GM12878 (cell line): ENCODE results near the gene BLOC1S2. TPM values are rescaled to one million over a fixed set of nuclear protein-coding genes. Genes with fewer than 3 reads are reported as not detected.

ENCODE experiments used
- ATAC-seq: fragments of 200-7000 bp; cut with Tn5 transposase; 3 replicates; pipeline ENCODE4 v1.9.1; 2020; ENCODE audit warnings: mild to moderate bottlenecking, moderate library complexity
- BruUV-seq: library from RNA; stranded (reverse); fragments of 400-500 nt; replicated peaks from 2 replicates; lab custom pipeline; 2021; lab: Mats Ljungman, UMichigan
- CTCF ChIA-PET: fragments of 300-600 bp; sonication (Branson Sonifier 250); formaldehyde crosslinking; extraction: SDS; loops from one replicate; lab custom pipeline; 2021; ENCODE audit warnings: inconsistent platforms; lab: Yijun Ruan, JAX
- POLR2A ChIA-PET: fragments of 350-600 bp; formaldehyde crosslinking; extraction: SDS; loops from one replicate; lab custom pipeline; 2021; ENCODE audit warnings: inconsistent platforms; lab: Charles Lee
- RAD21 ChIA-PET: fragments of 300-600 bp; sonication (Branson Sonifier 250); formaldehyde crosslinking; loops from one replicate; lab custom pipeline; 2023; ENCODE audit warnings: antibody characterized with exemption; ENCODE audit not compliant: unreplicated experiment; lab: Charles Lee
- SMC1A ChIA-PET: fragments of 300-600 bp; sonication (Branson Sonifier 250); formaldehyde crosslinking; loops from one replicate; lab custom pipeline; 2023; ENCODE audit not compliant: unreplicated experiment, uncharacterized antibody; lab: Charles Lee
- DNase-seq: peaks from one replicate; pipeline ENCODE4 v3.0.0-alpha.2; 2011; ENCODE audit warnings: low read depth, low spot score
- FAIRE-seq: peaks from 3 replicates; lab custom pipeline; 2011; peaks lifted over from hg19 to GRCh38; lab: Jason Lieb, UNC
- H2AFZ ChIP-seq: 2 replicates; pipeline ENCODE4 v1.6.0; 2011; ENCODE audit warnings: low read depth, low read length, control low read depth; ENCODE audit not compliant: control insufficient read depth
- H3K27ac ChIP-seq: 2 replicates; pipeline ENCODE4 v1.5.1; 2011; ENCODE audit warnings: control low read depth; ENCODE audit not compliant: control insufficient read depth, insufficient read depth
- H3K27me3 ChIP-seq, 2 experiments: replicated peaks in 1 of 2; 2 replicates each; pipeline versions ENCODE4 v1.6.0 to v1.6.1; 2011; ENCODE audit warnings: low read length in 1 of 2; ENCODE audit not compliant: control insufficient read depth in 2 of 2, insufficient read depth in 2 of 2
- H3K36me3 ChIP-seq, 2 experiments: 2 replicates each; pipeline ENCODE4 v1.5.1; 2011; ENCODE audit warnings: low read length in 1 of 2; ENCODE audit not compliant: control insufficient read depth in 2 of 2, insufficient read depth in 2 of 2
- H3K4me1 ChIP-seq: 2 replicates; pipeline ENCODE4 v1.6.1; 2011; ENCODE audit warnings: mild to moderate bottlenecking, low read length, moderate library complexity, mixed read lengths; ENCODE audit not compliant: control insufficient read depth, insufficient read depth
- H3K4me2 ChIP-seq: 2 replicates; pipeline ENCODE4 v1.6.0; 2011; ENCODE audit warnings: control low read depth; ENCODE audit not compliant: control insufficient read depth, insufficient read depth
- H3K4me3 ChIP-seq: fragments of 200-600 bp; sonication (generic); 2 replicates; pipeline ENCODE4 v1.5.1; 2016
- H3K79me2 ChIP-seq: 2 replicates; pipeline ENCODE4 v1.6.0; 2011; ENCODE audit warnings: low read length; ENCODE audit not compliant: control insufficient read depth, insufficient read depth
- H3K9ac ChIP-seq: 2 replicates; pipeline ENCODE4 v1.8.0; 2011; ENCODE audit warnings: low read length, control low read depth, mixed read lengths; ENCODE audit not compliant: control insufficient read depth, insufficient read depth
- H3K9me3 ChIP-seq: replicated peaks from 3 replicates; pipeline ENCODE4 v1.5.1; 2011; ENCODE audit warnings: mild to moderate bottlenecking, low read length; ENCODE audit not compliant: control insufficient read depth, insufficient read depth
- H4K20me1 ChIP-seq: 2 replicates; pipeline ENCODE4 v1.6.0; 2011; ENCODE audit not compliant: control insufficient read depth, insufficient read depth
- ATF2 ChIP-seq: IDR thresholded peaks from 2 replicates; pipeline ENCODE4 v1.6.1; 2012; ENCODE audit warnings: low read length, inconsistent platforms
- BRCA1 ChIP-seq: IDR thresholded peaks from 2 replicates; pipeline ENCODE4 v1.6.1; 2011; ENCODE audit warnings: low read depth, low read length, improper control_type of control experiment
- CBFB ChIP-seq: IDR thresholded peaks from 2 replicates; pipeline ENCODE4 v1.6.1; 2016; ENCODE audit warnings: antibody characterized with exemption, low read depth
- EP300 ChIP-seq, 2 experiments: fragments of 150-350 bp in 1 of 2; IDR thresholded peaks; 2 replicates each; pipeline ENCODE4 v1.6.1; 2011 to 2012; ENCODE audit warnings: low read depth in 2 of 2, low read length in 2 of 2, borderline replicate concordance in 1 of 2, improper control_type of control experiment in 1 of 2, inconsistent platforms in 1 of 2; ENCODE audit not compliant: control insufficient read depth in 1 of 2
- ETV6 ChIP-seq, 2 experiments: fragments of 450-650 bp in 1 of 2; IDR thresholded peaks in 1 of 2; conservative IDR thresholded peaks in 1 of 2; 2 replicates each; pipeline ENCODE4 v1.6.1; 2014; ENCODE audit warnings: antibody characterized with exemption in 1 of 2, borderline replicate concordance in 1 of 2, low read depth in 1 of 2, mild to moderate bottlenecking in 1 of 2, moderate library complexity in 1 of 2
- FOXK2 ChIP-seq: fragments of 450-650 bp; IDR thresholded peaks from 2 replicates; pipeline ENCODE4 v1.6.1; 2017; ENCODE audit warnings: mild to moderate bottlenecking, moderate library complexity
- FOXM1 ChIP-seq: IDR thresholded peaks from 2 replicates; pipeline ENCODE4 v1.6.1; 2012; ENCODE audit warnings: low read depth, mild to moderate bottlenecking, inconsistent platforms, low read length, moderate library complexity
- IKZF1 ChIP-seq: fragments of 450-650 bp; conservative IDR thresholded peaks from 2 replicates; pipeline ENCODE4 v1.6.1; 2017; ENCODE audit warnings: antibody characterized with exemption, mild to moderate bottlenecking
- IRF4 ChIP-seq: IDR thresholded peaks from 2 replicates; pipeline ENCODE4 v1.6.1; 2011; ENCODE audit warnings: low read depth, low read length
- MXI1 ChIP-seq: fragments of 150-350 bp; IDR thresholded peaks from 2 replicates; pipeline ENCODE4 v1.6.1; 2011; ENCODE audit warnings: low read depth, mild to moderate bottlenecking, inconsistent platforms, low read length, improper control_type of control experiment
- NFIC ChIP-seq: IDR thresholded peaks from 2 replicates; pipeline ENCODE4 v1.6.1; 2012; ENCODE audit warnings: low read depth, mild to moderate bottlenecking, inconsistent platforms, low read length, moderate library complexity
- PAX5 ChIP-seq: IDR thresholded peaks from 2 replicates; pipeline ENCODE4 v1.6.1; 2011; ENCODE audit warnings: low read depth, low read length, borderline replicate concordance
- PKNOX1 ChIP-seq: fragments of 450-650 bp; IDR thresholded peaks from 2 replicates; pipeline ENCODE4 v1.6.1; 2016; ENCODE audit warnings: mild to moderate bottlenecking
- PML ChIP-seq: IDR thresholded peaks from 2 replicates; pipeline ENCODE4 v1.6.1; 2012; ENCODE audit warnings: low read length, inconsistent platforms
- POLR2A ChIP-seq: IDR thresholded peaks from 2 replicates; pipeline ENCODE4 v1.6.1; 2011; ENCODE audit warnings: low read depth, mild to moderate bottlenecking, low read length
- RAD51 ChIP-seq: fragments of 450-650 bp; IDR thresholded peaks from 2 replicates; pipeline ENCODE4 v1.6.1; 2016; ENCODE audit warnings: moderate library complexity, mild to moderate bottlenecking, inconsistent platforms
- RUNX3 ChIP-seq: IDR thresholded peaks from 2 replicates; pipeline ENCODE4 v1.6.1; 2012; ENCODE audit warnings: low read length, inconsistent platforms
- ZNF24 ChIP-seq: fragments of 450-650 bp; IDR thresholded peaks from 2 replicates; pipeline ENCODE4 v1.6.1; 2017; ENCODE audit warnings: antibody characterized with exemption, mild to moderate bottlenecking
- WGBS: methylation state at CpG from one replicate; pipeline ENCODE4 v1.1.6; 2016; ENCODE audit warnings: low lambda C conversion rate; ENCODE audit not compliant: insufficient replicate concordance, insufficient coverage; ENCODE audit errors: missing lambda C conversion rate; 5-methylcytosine and 5-hydroxymethylcytosine counted together
- in situ Hi-C: fragments of 300-500 bp; cut with MboI; formaldehyde crosslinking; loops from 9 replicates; pipeline ENCODE4 v1.14.3; 2018; ENCODE audit warnings: mixed read lengths
- intact Hi-C: fragments of 100-400 bp; cut with micrococcal nuclease; formaldehyde crosslinking; loops from one replicate; pipeline ENCODE4 v1.14.2; 2022; ENCODE audit not compliant: unreplicated experiment
- polyA plus RNA-seq, 11 experiments: library from polyadenylated mRNA; depleted of rRNA in 4 of 11; unstranded in 6 of 11; stranded (reverse) in 5 of 11; fragments of >200 nt; fragmentation: Nextera tagmentation in 4 of 11; fragmentation: Illumina TruSeq in 1 of 11; extraction: Ambion mirVana in 4 of 11; extraction: Trizol in 1 of 11; gene quantifications; 1 replicate in 1 of 11; 2 replicates in 10 of 11; pipeline versions ENCODE4 v1.2.1 to v1.2.3, GENCODE V29; 2011 to 2016; ENCODE audit warnings: inconsistent platforms in 2 of 11, missing spikeins in 2 of 11, low read depth in 1 of 11
- total RNA-seq, 4 experiments: library from RNA; depleted of rRNA in 3 of 4; stranded (reverse); fragments of >200 nt in 3 of 4; fragmentation: Illumina TruSeq in 1 of 4; extraction: Trizol in 1 of 4; gene quantifications; 2 replicates each; pipeline versions ENCODE4 v1.2.1 to v1.2.3, GENCODE V29; 2013 to 2021
- TF ChIP-seq, protein P1 (sequence below): fragments of 450-650 bp; IDR thresholded peaks from 2 replicates; pipeline ENCODE4 v1.6.1; 2017; ENCODE audit warnings: mild to moderate bottlenecking, low read depth, inconsistent platforms; ENCODE audit not compliant: poor library complexity, severe bottlenecking

The BLOC1S2 gene
- total and polyA plus RNA-seq, 10 of the 15 experiments (the other 5 are each of a cell fraction or from before 2014, with no cell fraction given) = 58.6 to 164 (median 79.5) TPM

- RAD21 ChIA-PET = interaction anchor here (0.5 to 4.1 kb wide), 15 partner anchors 9 to 191 kb away, joined by 3 to 32 read pairs (median 4); partner anchors contain the start of gene SCD
- SMC1A ChIA-PET = interaction anchor here (0.9 to 7.8 kb wide), 12 partner anchors 10 to 105 kb away, joined by 3 to 60 read pairs (median 7); partner anchors contain the start of gene SCD
- peak overlapping the region; percentile 16 for H3K9ac ChIP-seq
- peak overlapping the region; percentile 83 for H2AFZ ChIP-seq
- no TSS peak for BruUV-seq
- no peaks in the 10 kb centered on the region for H4K20me1 ChIP-seq
- peak; percentile 100 for ATAC-seq
- H3K36me3 ChIP-seq = no peaks in the 10 kb centered on the region
- intact Hi-C loops (no loop called here), in situ Hi-C loops (no loop called here)
- H3K27me3 ChIP-seq = no peaks in the 10 kb centered on the region; a peak in 1 of 4 replicates
- POLR2A ChIA-PET = interaction anchor here (0.6 to 3.9 kb wide), 11 partner anchors 9 to 344 kb away, joined by 3 to 32 read pairs (median 4); partner anchors contain the start of gene SCD
- peaks cover 15% of the 10 kb centered on the region for H3K4me1 ChIP-seq
- H3K9me3 ChIP-seq = no peaks in the 10 kb centered on the region
- H3K79me2 ChIP-seq = no peaks in the 10 kb centered on the region
- FAIRE-seq = peak; percentile 98
- H3K4me2 ChIP-seq = peak overlapping the region; percentile 67
- 5% methylated on average over 8 of the region's 8 CpGs for WGBS
- no peak overlapping the region; the same call in 1 of the 2 replicates for H3K4me3 ChIP-seq
- CTCF ChIA-PET = interaction anchor here (0.7 to 5.8 kb wide), 15 partner anchors 13 to 281 kb away, joined by 3 to 84 read pairs (median 4); partner anchors contain the start of gene SCD
- peak; percentile 90 for DNase-seq
- H3K27ac ChIP-seq = peak overlapping the region; percentile 70
- TF ChIP-seq ZNF24 (no peak), EP300 (IDR thresholded peaks at IDR 0.05; ENCODE audit: borderline replicate concordance in 1 of 2, control insufficient read depth in 1 of 2, low read depth in 2 of 2, low read length in 2 of 2) (peak in 1 of 2 experiments; percentile 57; a peak in 1 of 4 replicates), PML (0 out of 2 replicates have a peak, but pooled peaks have one; percentile 14), PKNOX1 (peak; percentile 84), RAD51 (peak; percentile 59), MXI1 (peak; percentile 71), ETV6 (conservative IDR thresholded peaks at IDR 0.05 in 1 of 2, IDR thresholded peaks at IDR 0.05 in 1 of 2; ENCODE audit: borderline replicate concordance in 1 of 2, low read depth in 1 of 2) (peak in 1 of 2 experiments; percentile 55; a peak in 1 of 4 replicates), PAX5 (0 out of 2 replicates have a peak, but pooled peaks have one; percentile 13), NFIC (peak; percentile 68), CBFB (no peak), FOXK2 (no peak), BRCA1 (no peak), RUNX3 (peak; percentile 62), POLR2A (peak; percentile 19; the same call in 1 of the 2 replicates), ATF2 (peak; percentile 41; the same call in 1 of the 2 replicates), IRF4 (peak; percentile 60), IKZF1 (peak; percentile 32; the same call in 1 of the 2 replicates), FOXM1 (no peak; the same call in 1 of the 2 replicates)
- TF ChIP-seq, protein P1, sequence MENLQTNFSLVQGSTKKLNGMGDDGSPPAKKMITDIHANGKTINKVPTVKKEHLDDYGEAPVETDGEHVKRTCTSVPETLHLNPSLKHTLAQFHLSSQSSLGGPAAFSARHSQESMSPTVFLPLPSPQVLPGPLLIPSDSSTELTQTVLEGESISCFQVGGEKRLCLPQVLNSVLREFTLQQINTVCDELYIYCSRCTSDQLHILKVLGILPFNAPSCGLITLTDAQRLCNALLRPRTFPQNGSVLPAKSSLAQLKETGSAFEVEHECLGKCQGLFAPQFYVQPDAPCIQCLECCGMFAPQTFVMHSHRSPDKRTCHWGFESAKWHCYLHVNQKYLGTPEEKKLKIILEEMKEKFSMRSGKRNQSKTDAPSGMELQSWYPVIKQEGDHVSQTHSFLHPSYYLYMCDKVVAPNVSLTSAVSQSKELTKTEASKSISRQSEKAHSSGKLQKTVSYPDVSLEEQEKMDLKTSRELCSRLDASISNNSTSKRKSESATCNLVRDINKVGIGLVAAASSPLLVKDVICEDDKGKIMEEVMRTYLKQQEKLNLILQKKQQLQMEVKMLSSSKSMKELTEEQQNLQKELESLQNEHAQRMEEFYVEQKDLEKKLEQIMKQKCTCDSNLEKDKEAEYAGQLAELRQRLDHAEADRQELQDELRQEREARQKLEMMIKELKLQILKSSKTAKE = peak; percentile 78
Observed at GRCh38 chr10:100327007-100327717, 40.7 kb upstream of the BLOC1S2 start.
